ENCODE results near the gene SIRT7.

Gene SIRT7

DNA sequence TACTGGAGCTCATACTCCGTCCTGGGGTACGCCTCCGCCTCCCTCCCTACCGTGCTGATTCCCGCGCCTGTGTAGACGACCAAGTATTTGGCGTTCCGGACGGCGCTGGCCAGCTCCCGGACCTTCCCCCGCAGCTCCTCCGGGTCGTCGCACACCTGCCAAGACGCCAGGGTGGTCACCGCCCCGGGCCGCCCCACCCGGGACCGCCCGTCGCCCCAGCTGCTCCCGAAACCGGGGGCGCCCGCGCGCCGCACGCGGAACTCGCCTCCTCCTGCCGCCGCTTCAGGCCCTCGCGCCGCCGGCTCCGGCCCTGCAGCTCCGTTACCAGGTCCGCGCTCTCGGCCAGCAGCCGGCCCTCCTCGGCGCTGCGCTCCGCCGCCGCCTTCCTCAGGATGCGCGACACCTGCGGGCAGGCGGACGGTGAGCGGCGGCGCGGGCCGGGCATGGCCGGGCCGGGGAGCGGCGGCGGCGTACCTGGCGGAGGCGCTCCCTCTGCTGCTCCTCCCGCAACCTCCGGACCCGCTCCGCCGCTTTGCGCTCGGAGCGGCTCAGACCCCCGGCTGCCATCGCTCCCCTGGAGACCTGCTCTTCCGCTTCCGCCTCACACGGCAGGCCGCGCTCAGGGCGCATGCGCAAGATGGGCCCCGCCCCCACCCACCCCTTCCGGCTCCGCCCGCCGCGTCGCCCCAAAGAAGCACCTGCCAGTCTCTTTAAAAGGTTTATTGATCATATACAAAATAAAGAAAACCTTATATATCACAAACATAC lies at the start of gene SIRT7:
Gene SIRT7 (minus strand): TSS at position 612 of the 768 bp plus-strand sequence. CDS start 45 bp downstream, at position 567.
- peak; percentile 62 for DNase-seq

DNA sequence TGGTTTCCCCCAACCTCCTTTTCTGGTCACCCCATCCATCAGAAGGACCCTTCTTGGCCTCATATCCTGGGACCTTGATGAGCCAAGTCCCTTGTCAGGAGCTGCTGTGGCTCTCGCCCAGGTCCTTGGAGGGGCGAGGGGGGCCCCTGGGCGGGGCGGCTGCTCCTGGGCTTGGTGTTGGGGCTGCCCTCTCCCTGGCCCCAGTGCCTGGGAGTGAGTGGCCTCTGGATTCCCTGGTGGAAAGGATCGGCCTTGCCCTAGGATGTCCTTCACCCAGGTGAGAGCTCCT lies 49.2 kb upstream of the SIRT7 start:
- DNase-seq: no peak

GRCh38 chr17:81966343-81967243 lies 48.6 kb upstream of the SIRT7 start:
- DNase-seq: no peak

DNA sequence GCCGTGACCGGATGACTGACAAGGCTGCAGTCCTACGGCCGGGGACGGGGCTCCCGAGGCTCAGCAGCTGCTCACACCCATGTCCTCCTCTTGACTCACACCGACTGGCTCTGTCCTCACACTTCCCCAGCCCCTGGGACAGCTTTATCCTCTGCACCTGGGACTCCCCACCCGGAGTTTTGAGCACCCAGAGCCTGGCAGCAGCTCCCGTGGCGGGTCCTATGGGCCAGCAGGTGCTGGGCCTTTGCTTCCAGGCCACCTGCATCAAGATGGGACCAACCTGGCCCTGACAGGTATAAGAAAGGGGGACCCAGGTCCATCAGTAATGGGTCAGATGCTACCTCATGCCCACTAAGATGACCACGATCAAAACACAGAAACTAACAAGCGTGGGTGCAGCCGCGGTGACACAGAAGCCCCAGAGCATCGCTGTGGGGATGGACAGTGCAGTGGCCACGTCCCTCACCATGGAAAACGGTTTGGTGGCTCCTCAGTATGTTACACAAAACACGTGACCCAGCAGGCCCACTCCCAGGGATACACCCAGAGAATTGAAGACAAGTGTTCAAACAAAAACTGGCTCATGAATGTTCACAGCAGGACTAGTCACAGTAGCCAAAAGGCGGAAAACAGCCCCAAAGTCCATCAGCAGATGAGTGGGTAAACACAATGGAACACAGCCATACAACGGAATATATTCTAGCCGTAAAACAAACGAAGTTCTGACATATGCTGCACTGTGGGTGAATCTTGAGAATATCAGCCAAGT lies 46.3 kb upstream of the SIRT7 start:
- DNase-seq: no peak

- no peak for DNase-seq
Observed at GRCh38 chr17:81962499-81963441, 44.8 kb upstream of the SIRT7 start.

- no peak for DNase-seq
Observed at GRCh38 chr17:81961521-81962498, 43.8 kb upstream of the SIRT7 start.

GRCh38 chr17:81961087-81961511 lies 43.1 kb upstream of the SIRT7 start, which contains the start of gene NOTUM:
NOTUM (minus strand) TSS chr17:81961187; CDS start chr17:81960909, 278 bp downstream.
- no peak for DNase-seq

DNA sequence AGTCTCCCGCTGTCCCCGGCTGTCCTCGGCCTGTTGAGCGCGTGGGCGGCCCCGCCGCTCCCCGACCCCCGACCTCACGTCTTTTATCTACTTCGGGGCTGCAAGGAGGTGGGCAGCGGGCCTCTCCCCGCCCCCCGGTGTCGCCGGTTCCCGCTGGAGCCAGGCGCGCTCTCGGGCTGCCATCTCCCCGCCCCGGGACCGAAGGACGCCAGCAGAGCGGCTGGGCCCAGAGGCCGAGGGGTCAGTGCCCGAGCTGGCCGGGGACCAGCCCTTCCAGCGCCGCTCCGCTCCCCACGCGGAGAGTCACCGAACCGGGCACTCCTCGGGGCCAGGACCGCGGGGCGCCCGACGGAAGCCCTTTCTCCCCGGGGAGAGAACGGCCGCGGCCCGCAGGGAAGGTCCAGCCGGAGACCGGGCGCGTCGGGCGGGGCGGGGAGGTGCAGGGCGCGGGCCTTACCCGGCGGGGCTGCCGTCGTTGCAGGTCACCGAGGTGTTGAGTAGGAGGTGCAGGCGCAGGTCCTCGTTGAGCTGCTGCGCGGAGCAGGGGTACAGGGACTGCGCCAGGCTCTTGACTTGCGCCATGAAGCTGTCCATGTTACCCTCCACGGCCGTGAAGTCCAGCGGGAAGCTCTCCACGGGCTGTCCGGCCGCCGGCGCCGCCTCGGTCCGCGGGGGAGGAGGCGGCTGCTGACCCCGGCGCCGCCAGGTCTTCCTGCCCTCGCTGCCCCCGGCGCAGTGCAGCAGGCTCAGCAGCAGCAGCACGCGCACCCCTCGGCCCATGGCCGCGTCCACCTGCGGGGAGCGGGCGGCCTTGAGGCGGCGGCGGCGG lies 42.4 kb upstream of the SIRT7 start:
- no peak for DNase-seq

DNA sequence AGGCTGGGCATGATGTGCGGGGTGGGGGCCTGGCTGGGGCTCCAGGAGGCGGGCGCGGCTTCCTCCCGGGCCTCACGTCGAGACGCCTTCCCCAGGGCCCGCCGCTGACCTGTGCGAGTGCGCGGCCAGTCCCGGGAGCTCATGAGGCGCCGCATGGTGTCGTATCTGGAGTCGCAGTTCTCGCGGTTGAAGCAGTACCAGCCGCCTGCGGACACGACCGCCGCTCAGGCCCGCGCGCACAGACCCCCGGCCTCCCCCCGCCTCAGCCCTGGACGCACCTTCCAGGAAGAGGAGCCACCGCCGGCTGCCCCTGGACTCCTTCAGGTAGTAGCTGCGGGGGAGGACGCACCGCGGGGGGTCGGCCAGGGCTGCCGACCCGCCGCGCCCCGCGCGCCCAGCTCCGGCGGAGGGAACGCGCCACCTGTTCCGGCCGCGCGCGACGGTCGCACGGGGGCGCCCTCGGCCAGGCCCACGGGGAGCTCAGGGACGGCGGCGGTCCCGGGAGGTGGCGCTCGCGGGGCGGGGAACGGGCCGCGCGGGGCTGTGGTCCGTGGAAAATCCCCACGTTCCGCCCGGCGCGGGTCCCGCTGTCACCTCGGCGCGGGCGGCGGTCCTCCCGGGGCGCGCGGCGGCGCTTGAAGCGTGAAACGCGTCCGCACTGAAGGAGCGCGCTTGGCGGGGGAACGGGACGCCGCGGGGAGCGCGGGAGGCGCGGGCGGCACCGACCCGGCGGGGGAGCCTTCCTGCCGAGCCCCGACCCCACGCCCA lies 41.6 kb upstream of the SIRT7 start:
- no peak for DNase-seq

DNA sequence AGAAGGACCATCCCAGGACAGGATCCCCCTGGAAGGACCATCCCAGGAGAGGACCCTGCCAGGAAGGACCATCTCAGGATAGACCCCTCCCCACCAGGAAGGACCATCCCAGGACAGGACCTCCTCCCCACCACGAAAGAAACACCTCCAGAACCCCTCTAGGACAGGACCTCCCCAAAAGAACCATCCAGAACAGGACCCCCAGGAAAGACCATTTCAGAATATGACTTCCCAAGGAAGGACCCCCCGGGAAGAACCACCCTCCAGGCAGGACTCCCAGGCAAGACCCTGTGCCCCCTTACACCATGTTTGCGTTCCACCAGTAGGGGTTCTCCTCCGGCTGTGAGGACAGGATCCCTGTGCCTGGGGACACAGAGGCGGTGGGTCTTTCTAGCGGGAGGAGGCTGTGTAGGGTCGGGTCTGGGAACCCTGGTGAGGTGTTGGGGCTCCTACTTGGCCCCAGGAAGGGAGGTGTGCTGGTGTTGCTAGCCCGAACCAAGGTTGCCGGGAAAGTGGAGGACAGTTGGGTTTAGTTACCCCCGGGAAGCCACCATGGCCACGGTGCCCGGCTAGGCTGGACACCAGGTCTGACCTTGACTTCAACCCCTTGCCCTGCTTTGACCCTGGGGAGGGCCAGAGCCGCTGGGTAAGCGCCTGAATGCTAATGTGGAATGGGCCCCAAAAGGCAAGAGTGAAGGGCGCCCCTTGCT lies 40.8 kb upstream of the SIRT7 start:
- DNase-seq: no peak

DNA sequence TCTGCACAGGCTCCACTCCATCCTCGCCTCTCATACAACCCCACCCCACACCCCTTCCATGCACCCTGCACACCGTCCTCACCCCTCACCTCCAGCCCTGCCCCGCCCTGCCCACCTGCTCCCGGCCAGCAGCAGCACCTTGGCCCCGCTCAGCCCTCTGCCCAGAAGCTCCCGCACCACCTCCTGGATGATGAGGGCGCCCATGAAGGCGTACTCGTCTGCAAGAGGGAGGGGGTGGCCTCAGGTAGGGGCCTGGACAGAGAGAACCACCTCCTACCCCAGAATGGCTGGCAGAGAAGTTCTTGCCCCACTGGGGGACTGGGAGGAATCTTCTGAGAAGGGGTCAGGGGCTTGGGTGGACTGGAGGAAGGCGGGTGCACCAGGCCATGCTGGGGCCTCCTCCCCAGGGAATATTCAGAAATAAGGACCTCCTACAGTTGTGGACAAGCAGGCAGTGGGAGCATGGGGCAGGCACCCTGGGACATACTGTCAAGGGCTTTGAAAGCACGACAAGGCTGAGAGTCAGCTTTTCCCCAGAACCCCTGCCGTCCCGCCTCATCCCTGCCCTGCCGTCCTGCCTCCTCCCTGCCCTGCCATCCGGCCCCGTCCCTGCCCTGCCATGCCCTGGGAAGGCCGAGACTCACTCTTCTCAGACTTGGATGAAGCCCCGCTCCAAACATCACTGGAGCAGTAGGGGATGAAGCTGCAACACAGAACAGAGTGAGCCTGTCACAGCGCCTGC lies 39.9 kb upstream of the SIRT7 start:
- DNase-seq: no peak

GRCh38 chr17:81956607-81957589 lies 38.9 kb upstream of the SIRT7 start:
- DNase-seq: no peak

DNA sequence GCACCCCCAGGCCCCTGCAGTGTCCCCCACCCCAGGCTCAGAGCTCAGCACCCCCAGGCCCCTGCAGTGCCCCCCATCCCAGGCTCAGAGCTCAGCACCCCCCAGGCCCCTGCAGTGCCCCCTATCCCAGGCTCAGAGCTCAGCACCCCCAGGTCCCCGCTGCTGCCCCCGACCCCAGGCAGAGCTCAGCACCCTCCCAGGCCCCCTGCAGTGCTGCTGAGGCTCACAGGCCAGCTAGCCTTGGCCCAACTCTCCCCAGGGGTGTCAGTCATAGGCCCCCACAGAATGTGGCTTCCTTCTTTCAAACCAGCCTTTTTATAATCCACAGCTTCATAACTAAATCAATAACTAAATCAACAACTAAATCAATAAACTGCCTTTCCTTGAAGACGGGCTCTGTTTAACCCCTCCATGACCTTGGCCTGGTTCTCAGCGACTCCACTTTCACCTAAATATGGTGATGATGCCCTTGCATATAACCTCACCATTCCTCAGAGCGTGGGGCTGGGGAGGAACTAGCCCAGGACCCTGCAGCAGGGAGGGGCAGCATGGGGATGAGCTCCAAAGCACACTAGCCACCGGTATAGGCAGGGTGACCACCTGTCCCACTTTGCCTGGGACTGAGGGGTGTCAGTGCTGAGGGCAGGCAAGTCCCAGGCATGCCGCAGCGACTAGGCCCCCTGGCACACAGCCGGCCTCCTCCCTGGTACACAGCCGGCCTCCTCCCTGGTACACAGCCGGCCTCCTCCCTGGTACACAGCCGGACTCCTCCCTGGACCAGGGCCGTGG lies 38.0 kb upstream of the SIRT7 start:
- no peak for DNase-seq

DNA sequence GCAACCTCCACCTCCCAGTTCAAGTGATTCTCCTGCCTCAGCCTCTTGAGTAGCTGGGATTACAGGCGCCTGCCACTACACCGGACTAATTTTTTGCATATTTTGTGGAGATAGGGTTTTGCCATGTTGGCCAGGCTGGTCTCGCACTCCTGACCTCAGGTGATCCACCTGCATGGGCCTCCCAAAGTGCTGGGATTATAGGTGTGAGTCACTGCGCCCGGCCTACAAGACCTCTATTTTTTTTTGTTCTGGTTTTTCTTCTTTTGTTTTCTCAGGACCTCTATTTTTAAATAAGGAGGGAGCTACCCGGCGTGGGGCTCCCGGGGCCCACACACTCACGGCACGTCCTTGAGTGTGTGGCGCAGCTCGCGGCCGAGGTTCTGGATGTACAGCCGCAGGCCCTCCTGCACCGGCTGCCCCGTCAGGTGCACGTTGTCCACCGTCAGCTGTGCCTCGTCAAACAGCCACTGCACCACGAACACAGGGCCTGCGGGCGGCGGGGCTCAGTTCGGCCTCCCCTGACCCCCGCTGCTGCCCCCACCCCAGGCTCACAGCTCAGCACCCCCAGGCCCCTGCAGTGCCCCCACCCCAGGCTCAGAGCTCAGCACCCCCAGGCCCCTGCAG lies 37.2 kb upstream of the SIRT7 start:
- no peak for DNase-seq
